ENCODE measurements around the gene LDLRAD4. TPM values are rescaled to one million over a fixed set of nuclear protein-coding genes. Genes with fewer than 3 reads are reported as not detected.
"Not testable (repeated sequence)": the region's sequence is repeated elsewhere in the genome, so short reads cannot be mapped to it uniquely, and the experiment has no call there.

LDLRAD4 gene
- total RNA-seq, 4 donors from 2014 or later = 20.4 to 40.4 (median 35.3) TPM

DNA sequence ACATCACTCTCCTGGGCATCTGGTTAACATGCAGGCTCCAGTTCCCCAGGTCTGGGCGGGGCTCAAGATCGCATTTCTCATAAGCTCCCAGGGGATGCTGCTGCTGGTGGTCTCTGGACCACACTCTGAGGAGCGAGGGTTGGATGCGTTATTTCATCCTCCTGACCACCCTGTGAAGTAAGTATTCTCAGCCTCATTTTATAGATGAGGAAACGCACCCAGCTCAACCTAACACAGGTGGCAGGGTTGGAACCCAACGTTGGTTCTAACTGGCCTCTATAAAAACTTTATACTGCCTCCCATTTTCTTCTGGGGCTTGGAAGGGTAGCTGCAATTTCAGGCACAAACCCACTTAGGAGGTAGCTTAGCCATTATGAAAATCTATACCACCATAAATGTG is 387.3 kb downstream of the LDLRAD4 start:
- whole genome bisulfite sequencing = 98% methylated on average over 4 of the region's 6 CpGs
- Histone ChIP-seq H3K27ac (replicated peaks in 1 of 4) (no peak overlapping the region), H3K9me3 (no peaks in the 10 kb centered on the region), H3K36me3 (no peaks in the 10 kb centered on the region), H3K4me3 (no peak overlapping the region), H3K4me1 (peaks cover 9 to 19% (median 12%) of the 10 kb centered on the region in 4 donors), H3K27me3 (no peaks in the 10 kb centered on the region)
- DNase-seq (ENCODE audit: extremely low spot score) = peak; percentile 47
- intact Hi-C loops (cut with DNase I) = no loop called here
- no peak for TF ChIP-seq POLR2AphosphoS5 (IDR thresholded peaks at IDR 0.05)
- no peak for TF ChIP-seq POLR2A (IDR thresholded peaks at IDR 0.05; ENCODE audit: low read depth)
- no peak for TF ChIP-seq EP300 (IDR thresholded peaks at IDR 0.05)
- TF ChIP-seq, protein P1, sequence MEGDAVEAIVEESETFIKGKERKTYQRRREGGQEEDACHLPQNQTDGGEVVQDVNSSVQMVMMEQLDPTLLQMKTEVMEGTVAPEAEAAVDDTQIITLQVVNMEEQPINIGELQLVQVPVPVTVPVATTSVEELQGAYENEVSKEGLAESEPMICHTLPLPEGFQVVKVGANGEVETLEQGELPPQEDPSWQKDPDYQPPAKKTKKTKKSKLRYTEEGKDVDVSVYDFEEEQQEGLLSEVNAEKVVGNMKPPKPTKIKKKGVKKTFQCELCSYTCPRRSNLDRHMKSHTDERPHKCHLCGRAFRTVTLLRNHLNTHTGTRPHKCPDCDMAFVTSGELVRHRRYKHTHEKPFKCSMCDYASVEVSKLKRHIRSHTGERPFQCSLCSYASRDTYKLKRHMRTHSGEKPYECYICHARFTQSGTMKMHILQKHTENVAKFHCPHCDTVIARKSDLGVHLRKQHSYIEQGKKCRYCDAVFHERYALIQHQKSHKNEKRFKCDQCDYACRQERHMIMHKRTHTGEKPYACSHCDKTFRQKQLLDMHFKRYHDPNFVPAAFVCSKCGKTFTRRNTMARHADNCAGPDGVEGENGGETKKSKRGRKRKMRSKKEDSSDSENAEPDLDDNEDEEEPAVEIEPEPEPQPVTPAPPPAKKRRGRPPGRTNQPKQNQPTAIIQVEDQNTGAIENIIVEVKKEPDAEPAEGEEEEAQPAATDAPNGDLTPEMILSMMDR (IDR thresholded peaks at IDR 0.05) = no peak

DNA sequence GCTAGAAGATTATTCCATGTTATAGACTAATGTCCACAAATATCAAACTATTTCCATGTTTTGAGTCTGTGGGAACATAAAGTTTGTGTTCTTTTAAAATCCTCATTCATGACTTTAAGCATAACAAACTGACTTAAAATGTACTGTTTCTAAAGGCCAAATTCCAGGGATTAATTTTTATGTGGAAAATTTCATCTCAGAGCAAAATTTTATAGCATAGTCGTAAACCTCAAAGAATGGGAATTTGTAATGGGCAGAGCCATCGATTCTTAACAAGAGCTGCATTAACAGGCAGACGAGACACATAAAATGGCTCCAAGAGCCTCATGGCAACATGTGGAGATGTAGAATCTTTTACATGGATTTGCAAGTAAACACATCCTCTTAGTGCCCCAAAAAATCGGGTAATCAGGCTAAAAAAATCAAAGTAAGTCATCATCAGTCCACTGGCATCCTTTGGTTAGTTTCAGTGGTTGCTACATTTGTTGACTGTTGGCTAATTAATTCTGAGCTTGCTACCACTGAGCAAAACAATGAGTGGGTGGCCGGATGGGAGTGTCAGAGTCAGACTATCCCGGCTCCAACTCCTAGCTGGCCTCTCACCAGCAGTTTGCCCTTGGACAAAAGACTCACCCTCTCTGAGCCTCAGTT is 388.2 kb downstream of the LDLRAD4 start:
- Histone ChIP-seq H3K27me3 (no peaks in the 10 kb centered on the region), H3K36me3 (no peaks in the 10 kb centered on the region), H3K4me1 (peaks cover 17 to 27% (median 21%) of the 10 kb centered on the region in 4 donors), H3K9me3 (no peaks in the 10 kb centered on the region), H3K4me3 (no peak overlapping the region), H3K27ac (replicated peaks in 1 of 4) (no peak overlapping the region)
- 84% methylated on average over 6 of the region's 6 CpGs for WGBS
- intact Hi-C loops (cut with DNase I) = no loop called here
- peak; percentile 19 for DNase-seq (ENCODE audit: extremely low spot score)
- TF ChIP-seq, protein P1 (IDR thresholded peaks at IDR 0.05) = no peak
- TF ChIP-seq POLR2A (IDR thresholded peaks at IDR 0.05; ENCODE audit: low read depth) (no peak), EP300 (IDR thresholded peaks at IDR 0.05) (no peak), POLR2AphosphoS5 (IDR thresholded peaks at IDR 0.05) (no peak)

DNA sequence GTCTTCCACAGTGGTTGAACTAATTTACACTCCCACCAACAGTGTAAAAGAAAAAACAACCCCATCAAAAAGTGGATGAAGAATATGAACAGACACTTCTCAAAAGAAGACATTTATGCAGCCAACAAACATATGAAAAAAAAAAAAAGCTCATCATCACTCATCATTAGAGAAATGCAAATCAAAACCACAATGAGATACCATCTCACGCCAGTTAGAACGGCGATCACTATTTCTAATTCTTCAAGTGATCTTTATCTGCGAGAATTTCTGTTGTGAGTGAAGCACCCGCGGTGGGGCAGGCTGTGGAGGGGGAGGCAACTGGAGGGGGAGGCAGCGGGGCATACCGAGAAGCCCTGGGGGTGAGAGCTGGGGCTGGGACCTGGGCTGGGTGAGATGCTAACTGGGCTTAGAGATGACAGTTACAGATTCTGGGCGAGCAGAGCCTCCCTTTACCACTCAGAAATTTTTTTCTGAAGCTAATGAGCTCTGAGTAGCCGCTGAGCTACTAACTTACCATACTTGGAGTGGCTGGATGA is 389.5 kb downstream of the LDLRAD4 start:
- intact Hi-C loops (cut with DNase I); H3K4me3 ChIP-seq; H3K27me3 ChIP-seq; H3K9me3 ChIP-seq; H3K36me3 ChIP-seq; H3K27ac ChIP-seq (replicated peaks in 1 of 4): not testable (repeated sequence)
- peak; percentile 62 for DNase-seq (ENCODE audit: extremely low spot score)
- peaks cover 29 to 41% (median 34%) of the 10 kb centered on the region in 4 donors for H3K4me1 ChIP-seq
- whole genome bisulfite sequencing = 84% methylated on average over 10 of the region's 10 CpGs

DNA sequence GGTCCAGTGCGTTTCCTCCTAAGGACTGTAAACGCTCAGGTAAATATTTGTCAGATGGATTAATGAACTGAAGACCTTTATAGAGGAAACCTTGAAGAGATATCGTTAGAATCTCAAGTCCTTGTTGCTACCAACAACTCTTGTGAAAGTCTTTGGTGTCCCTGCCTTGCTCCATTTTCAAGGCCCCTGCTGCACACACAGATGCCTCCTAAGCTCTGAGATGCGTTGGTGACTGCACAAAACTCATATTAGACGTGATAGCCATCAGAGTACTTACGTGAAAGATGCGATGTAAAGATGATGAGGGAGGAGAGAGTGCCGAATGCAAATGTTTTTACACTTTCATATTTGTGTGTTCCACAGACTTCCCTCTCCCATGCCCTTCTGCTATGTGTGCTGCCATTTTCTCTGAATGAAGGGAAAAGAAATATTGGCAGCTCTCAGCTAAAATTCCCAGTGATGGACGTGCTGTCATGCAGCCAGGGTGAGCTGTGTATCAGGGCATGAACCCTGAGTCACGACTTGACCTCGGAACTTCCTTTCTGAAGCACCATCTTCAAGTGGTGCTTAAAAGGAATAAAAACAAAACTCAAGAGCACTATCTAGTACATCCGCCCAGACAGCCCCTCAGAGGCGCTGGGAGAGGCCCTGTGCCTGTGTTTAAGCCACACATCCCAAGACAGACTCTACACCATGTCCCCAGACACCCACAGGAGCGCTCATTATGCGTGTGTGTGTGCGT is 390.4 kb downstream of the LDLRAD4 start:
- DNase-seq (ENCODE audit: extremely low spot score) = peak; percentile 24
- Histone ChIP-seq H3K27ac (replicated peaks in 1 of 4) (no peak overlapping the region), H3K27me3 (no peaks in the 10 kb centered on the region), H3K4me3 (no peak overlapping the region), H3K4me1 (peaks cover 37 to 48% (median 40%) of the 10 kb centered on the region in 4 donors), H3K9me3 (no peaks in the 10 kb centered on the region), H3K36me3 (no peaks in the 10 kb centered on the region)
- TF ChIP-seq, protein P1 (IDR thresholded peaks at IDR 0.05) = no peak
- TF ChIP-seq POLR2A (IDR thresholded peaks at IDR 0.05; ENCODE audit: low read depth) = no peak
- TF ChIP-seq POLR2AphosphoS5 (IDR thresholded peaks at IDR 0.05) = no peak
- no peak for TF ChIP-seq EP300 (IDR thresholded peaks at IDR 0.05)
- intact Hi-C loops (cut with DNase I) = no loop called here
- 81% methylated on average over 16 of the region's 16 CpGs for WGBS

DNA sequence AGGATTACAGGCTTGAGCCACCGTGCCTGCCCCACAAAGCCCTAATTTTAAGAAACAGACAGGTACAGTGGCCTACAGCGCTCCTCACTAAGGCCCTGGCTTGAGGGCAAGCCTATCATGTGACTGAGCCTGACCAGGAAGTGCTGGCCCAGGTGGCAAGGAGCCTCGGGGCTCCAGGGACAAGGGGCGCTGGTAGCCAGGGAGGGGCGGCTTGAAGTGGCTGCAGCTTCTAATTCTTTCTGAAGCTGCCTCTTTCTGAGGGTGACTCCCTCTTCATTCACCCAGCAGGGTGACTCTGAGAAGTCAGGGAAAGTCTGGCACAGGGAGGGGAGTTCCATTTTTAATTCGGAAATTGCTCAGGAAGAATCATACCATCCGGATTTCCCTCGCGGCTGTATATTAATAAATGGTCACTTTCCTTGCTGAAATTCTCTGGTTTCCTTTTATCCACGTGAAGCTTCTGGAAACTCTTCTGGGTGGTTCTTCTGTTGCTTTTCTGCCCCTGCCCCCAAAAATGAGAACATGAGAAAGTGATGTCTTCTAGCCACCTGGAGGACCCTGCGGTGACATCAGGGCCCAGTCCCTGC is 392.1 kb downstream of the LDLRAD4 start:
- TF ChIP-seq, protein P1 (IDR thresholded peaks at IDR 0.05) = no peak
- peak in 1 of 2 donors; percentile 12 for TF ChIP-seq POLR2AphosphoS5 (IDR thresholded peaks at IDR 0.05)
- Histone ChIP-seq H3K9me3 (no peaks in the 10 kb centered on the region), H3K36me3 (no peaks in the 10 kb centered on the region), H3K27me3 (no peaks in the 10 kb centered on the region), H3K4me3 (peak overlapping the region; percentile 49 to 62 (median 56)), H3K27ac (replicated peaks in 1 of 4) (peak overlapping the region; percentile 79 to 82 (median 81)), H3K4me1 (peaks cover 53 to 62% (median 56%) of the 10 kb centered on the region in 4 donors)
- intact Hi-C loops (cut with DNase I) = no loop called here
- 25% methylated on average over 8 of the region's 11 CpGs for WGBS
- DNase-seq (ENCODE audit: extremely low spot score) = peak; percentile 86
